Breast epithelium (tissue), 3 donors: ENCODE results near the gene PCSK4.

Source experiments
- POLR2AphosphoS5 ChIP-seq, 3 donors: sonication (generic); formaldehyde crosslinking; IDR thresholded peaks; one replicate each; pipeline ENCODE4 v1.6.1; 2017; ENCODE audit warnings: antibody characterized with exemption in 3 of 3
- TF ChIP-seq, protein P1 (sequence below), 3 donors: fragments of 450-650 bp; IDR thresholded peaks; one replicate each; pipeline ENCODE4 v1.5.1; 2016 to 2017; ENCODE audit warnings: antibody characterized with exemption in 3 of 3, mild to moderate bottlenecking in 3 of 3, moderate library complexity in 3 of 3

DNA sequence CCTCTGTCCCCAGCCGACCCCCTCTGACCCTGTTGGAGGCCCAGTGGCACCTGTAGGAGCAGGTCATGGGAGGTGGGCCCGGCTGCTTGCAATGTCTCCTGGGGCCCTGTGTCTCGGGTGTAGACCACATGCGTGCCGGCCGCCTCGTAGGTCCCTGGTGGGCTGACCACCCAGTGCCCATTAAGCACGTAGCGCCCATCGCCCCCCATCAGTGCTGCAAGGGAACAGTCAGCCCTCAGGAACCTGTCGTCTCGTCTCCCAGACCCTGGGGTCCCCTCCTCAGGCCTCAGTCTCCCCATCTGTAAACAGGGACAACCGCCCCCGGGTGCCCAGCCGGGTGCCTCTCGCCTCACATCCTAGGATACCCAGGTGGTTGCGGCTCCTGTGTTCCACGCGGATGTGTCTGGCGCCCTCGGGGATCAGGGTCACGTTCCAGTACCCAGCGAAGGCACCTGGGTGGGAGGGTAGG is 17.1 kb upstream of the PCSK4 start:
- TF ChIP-seq, protein P1, sequence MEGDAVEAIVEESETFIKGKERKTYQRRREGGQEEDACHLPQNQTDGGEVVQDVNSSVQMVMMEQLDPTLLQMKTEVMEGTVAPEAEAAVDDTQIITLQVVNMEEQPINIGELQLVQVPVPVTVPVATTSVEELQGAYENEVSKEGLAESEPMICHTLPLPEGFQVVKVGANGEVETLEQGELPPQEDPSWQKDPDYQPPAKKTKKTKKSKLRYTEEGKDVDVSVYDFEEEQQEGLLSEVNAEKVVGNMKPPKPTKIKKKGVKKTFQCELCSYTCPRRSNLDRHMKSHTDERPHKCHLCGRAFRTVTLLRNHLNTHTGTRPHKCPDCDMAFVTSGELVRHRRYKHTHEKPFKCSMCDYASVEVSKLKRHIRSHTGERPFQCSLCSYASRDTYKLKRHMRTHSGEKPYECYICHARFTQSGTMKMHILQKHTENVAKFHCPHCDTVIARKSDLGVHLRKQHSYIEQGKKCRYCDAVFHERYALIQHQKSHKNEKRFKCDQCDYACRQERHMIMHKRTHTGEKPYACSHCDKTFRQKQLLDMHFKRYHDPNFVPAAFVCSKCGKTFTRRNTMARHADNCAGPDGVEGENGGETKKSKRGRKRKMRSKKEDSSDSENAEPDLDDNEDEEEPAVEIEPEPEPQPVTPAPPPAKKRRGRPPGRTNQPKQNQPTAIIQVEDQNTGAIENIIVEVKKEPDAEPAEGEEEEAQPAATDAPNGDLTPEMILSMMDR (IDR thresholded peaks at IDR 0.05) = no peak
- no peak for TF ChIP-seq POLR2AphosphoS5 (IDR thresholded peaks at IDR 0.05)
